Activated T-helper 1 cell treated with Interleukin-2 at 50 U/mL for 16 hours (primary cell): Measurements from ENCODE around the gene MFAP4.

ENCODE experiments used
- DNase-seq: peaks from one replicate; pipeline ENCODE4 v3.0.0-alpha.2; 2020; ENCODE audit warnings: low read depth

Gene MFAP4

GRCh38 chr17:19386974-19387920, at the start of gene MFAP4:
Gene MFAP4, minus strand, starts transcription at chr17:19387190. Its CDS starts 35 bp downstream, at chr17:19387155.
- DNase-seq = no peak

- DNase-seq = no peak
Observed at GRCh38 chr17:19433727-19434340, 46.8 kb upstream of the MFAP4 start.

GRCh38 chr17:19433255-19433654, 46.3 kb upstream of the MFAP4 start:
- no peak for DNase-seq

- DNase-seq = no peak
Observed at GRCh38 chr17:19431691-19432090, 44.7 kb upstream of the MFAP4 start.

GRCh38 chr17:19426631-19427030, 39.6 kb upstream of the MFAP4 start:
- DNase-seq = no peak

- no peak for DNase-seq
Observed at GRCh38 chr17:19424934-19425868, 38.2 kb upstream of the MFAP4 start.

- DNase-seq = no peak
Observed at GRCh38 chr17:19421926-19422325, 34.9 kb upstream of the MFAP4 start.

- DNase-seq = no peak
Observed at GRCh38 chr17:19421219-19421618, 34.2 kb upstream of the MFAP4 start.

- no peak for DNase-seq
Observed at GRCh38 chr17:19418251-19418992, 31.4 kb upstream of the MFAP4 start.

- no peak for DNase-seq
Observed at GRCh38 chr17:19417611-19418010, 30.6 kb upstream of the MFAP4 start.

GRCh38 chr17:19415806-19416775, 29.1 kb upstream of the MFAP4 start:
- DNase-seq = no peak

- no peak for DNase-seq
Observed at GRCh38 chr17:19415311-19415710, 28.3 kb upstream of the MFAP4 start.

- DNase-seq = no peak
Observed at GRCh38 chr17:19414396-19415280, 27.6 kb upstream of the MFAP4 start.

- no peak for DNase-seq
Observed at GRCh38 chr17:19413761-19414160, 26.8 kb upstream of the MFAP4 start.

- no peak for DNase-seq
Observed at GRCh38 chr17:19412984-19413383, 26.0 kb upstream of the MFAP4 start.

- no peak for DNase-seq
Observed at GRCh38 chr17:19412510-19412909, 25.5 kb upstream of the MFAP4 start.

- no peak for DNase-seq
Observed at GRCh38 chr17:19411631-19412030, 24.6 kb upstream of the MFAP4 start.

GRCh38 chr17:19410875-19411620, 24.1 kb upstream of the MFAP4 start, which contains the start of gene RNF112:
Gene RNF112, plus strand, starts transcription at chr17:19411232. Its CDS starts 177 bp downstream, at chr17:19411409.
- DNase-seq = no peak
